A172 (cell line): ENCODE measurements around the gene KIF1C. TPM values are rescaled to one million over a fixed set of nuclear protein-coding genes. Genes with fewer than 3 reads are reported as not detected.
"Not testable (repeated sequence)": the region's sequence is repeated elsewhere in the genome, so short reads cannot be mapped to it uniquely, and the experiment has no call there.

ENCODE experiments used
- DNase-seq: peaks from one replicate; pipeline ENCODE4 v3.0.0-alpha.2; 2015; ENCODE audit warnings: low spot score
- total RNA-seq: library from RNA; depleted of rRNA; stranded (reverse); fragments of >200 nt; shearing (Covaris generic); gene quantifications from 2 replicates; pipeline ENCODE4 v1.2.3, GENCODE V29; 2014

KIF1C gene
- total RNA-seq, 1 experiment from 2014 or later = 125 TPM

DNA sequence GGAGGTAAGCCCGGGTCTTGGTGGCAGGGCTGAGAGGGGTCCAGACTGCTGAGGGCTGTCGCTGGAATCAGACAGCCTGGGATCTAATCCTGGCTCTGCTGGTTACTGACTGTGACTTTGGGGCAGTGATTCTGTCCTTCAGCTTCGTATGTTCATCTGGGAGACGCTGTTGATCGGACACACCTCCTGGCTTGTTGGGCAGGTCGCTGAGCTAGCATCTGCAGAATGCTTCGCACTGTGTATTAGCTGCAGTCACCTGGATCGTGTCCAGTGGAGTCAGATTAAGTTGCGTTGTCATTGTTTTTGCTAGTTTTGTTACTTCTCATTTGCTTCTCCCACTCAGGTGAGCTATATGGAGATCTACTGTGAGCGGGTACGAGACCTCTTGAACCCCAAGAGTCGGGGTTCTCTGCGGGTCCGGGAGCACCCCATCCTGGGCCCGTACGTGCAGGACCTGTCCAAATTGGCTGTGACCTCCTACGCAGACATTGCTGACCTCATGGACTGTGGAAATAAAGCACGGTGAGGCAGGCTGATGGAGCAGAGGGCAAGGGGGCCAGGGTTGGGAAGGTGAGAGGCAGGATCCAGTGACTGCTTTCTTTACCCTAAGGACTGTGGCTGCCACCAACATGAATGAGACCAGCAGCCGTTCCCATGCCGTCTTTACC, 4.5 kb downstream of the KIF1C start:
- no peak for DNase-seq

DNA sequence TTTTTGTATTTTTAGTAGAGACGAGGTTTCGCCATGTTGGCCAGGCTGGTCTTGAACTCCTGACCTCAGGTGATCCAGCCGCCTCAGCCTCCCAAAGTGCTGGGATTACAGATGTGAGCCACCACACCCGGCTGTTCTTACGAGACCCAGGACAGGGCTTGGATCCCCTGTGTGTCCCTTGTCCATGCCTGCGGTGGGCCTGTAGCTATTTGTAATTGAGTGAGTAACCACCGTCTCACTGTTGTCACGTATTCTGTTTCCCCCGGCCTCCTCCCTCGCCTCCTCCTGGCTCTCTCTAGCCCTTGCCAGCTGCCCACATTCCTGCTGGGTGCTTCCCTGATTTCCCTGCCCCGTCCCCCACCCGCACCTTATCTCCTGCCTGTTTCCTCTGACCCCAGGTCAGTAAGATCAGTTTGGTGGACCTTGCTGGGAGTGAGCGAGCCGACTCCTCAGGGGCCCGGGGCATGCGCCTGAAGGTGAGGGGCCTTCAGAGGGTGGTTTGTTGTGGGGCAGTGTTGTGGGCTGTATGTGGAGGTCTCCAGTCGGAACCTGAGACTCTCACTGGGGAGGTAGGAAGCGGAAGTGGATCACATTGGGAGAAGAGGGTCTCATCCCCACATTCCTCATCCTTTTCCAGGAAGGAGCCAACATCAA, 5.6 kb downstream of the KIF1C start:
- DNase-seq = no peak

DNA sequence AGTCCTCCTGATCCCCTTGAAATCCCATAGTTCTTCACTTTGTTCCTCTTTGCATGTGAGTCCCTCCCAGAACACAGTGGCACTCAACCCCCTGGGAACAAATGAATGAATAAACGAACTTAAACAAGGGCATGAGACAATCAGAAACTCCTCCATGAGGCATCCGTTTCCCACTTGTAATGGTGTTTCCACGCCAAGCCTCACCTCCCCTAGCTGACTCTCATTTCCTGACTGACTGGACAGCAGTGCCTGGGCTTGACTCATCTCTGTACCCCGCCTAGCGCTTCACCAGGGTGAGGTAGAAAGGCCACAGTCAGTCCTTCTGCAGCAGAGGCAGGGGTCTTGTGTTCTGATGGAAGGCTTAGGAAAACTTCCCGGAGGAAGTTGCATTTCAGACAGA, 14.2 kb downstream of the KIF1C start:
- DNase-seq = peak; percentile 64

DNA sequence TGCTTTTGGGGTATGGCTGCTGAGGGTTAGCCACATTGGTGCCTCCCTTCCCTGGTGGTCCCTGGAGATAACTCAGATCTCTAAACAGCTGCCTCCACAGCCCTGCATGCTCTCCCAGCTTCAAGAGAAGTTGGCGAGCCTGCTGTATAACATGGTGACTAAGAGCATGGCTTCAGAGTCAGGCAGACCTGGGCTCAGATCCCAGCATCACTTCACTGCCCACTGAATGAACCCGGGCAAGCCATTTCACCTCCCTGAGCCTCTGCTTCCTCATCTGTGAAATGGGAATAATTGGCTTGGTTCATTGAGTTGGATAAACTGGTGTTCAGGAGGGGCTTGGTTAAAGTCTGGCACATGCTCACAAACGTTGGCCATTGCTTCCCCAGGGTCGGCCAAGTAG, 16.6 kb downstream of the KIF1C start:
- no peak for DNase-seq

DNA sequence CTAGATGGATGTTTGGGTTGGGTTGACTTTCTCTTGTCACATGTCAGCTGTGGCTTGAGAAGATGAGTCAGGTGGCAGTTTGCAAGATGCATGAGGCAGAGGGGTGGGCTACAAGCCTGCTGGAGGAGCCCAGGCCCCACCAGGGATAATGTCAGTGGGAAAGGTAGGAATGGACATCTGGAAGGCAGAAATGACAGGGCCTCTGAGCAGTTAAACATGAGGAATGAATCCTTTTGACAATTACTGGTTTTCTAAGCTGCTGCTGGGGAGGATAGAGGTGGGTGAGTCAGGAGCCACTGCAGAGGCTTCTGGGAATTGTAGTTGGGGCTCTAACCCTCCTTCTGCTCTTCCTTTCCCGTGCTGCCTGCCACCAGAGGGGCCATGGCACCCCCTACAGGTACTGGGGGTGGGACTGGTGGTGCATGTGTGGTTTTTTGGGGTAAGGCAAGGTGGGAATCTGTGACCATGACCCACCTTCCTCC, 21.8 kb downstream of the KIF1C start:
- DNase-seq = no peak

DNA sequence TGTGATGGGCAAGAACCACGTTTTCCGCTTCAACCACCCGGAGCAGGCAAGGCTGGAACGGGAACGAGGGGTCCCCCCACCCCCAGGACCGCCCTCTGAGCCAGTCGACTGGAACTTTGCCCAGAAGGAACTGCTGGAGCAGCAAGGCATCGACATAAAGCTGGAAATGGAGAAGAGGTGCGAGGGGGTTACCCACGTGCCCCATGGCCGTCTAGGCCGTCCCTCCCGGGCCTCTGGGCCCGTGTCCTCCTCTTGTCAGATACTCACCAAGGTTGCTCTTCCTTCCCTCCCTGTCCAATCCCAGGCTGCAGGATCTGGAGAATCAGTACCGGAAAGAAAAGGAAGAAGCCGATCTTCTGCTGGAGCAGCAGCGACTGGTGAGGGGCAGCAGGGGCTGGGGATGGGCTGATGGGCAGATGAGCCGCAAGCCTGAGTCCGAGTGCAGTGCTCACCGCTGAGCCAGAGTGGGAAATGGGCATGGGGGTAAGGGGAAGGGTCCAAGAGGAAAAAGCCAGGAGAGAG, 22.8 kb downstream of the KIF1C start:
- DNase-seq = no peak

DNA sequence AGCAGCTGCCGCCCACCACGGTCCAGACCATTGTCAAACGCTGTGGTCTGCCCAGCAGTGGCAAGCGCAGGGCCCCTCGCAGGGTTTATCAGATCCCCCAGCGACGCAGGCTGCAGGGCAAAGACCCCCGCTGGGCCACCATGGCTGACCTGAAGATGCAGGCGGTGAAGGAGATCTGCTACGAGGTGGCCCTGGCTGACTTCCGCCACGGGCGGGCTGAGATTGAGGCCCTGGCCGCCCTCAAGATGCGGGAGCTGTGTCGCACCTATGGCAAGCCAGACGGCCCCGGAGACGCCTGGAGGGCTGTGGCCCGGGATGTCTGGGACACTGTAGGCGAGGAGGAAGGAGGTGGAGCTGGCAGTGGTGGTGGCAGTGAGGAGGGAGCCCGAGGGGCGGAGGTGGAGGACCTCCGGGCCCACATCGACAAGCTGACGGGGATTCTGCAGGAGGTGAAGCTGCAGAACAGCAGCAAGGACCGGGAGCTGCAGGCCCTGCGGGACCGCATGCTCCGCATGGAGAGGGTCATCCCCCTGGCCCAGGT, 24.5 kb downstream of the KIF1C start:
- no peak for DNase-seq

DNA sequence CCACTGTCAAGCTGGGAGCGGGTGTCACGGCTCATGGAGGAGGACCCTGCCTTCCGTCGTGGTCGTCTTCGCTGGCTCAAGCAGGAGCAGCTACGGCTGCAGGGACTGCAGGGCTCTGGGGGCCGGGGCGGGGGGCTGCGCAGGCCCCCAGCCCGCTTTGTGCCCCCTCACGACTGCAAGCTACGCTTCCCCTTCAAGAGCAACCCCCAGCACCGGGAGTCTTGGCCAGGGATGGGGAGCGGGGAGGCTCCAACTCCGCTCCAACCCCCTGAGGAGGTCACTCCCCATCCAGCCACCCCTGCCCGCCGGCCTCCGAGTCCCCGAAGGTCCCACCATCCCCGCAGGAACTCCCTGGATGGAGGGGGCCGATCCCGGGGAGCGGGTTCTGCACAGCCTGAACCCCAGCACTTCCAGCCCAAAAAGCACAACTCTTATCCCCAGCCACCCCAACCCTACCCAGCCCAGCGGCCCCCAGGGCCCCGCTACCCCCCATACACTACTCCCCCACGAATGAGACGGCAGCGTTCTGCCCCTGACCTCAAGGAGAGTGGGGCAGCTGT, 25.9 kb downstream of the KIF1C start:
- DNase-seq = no peak

DNA sequence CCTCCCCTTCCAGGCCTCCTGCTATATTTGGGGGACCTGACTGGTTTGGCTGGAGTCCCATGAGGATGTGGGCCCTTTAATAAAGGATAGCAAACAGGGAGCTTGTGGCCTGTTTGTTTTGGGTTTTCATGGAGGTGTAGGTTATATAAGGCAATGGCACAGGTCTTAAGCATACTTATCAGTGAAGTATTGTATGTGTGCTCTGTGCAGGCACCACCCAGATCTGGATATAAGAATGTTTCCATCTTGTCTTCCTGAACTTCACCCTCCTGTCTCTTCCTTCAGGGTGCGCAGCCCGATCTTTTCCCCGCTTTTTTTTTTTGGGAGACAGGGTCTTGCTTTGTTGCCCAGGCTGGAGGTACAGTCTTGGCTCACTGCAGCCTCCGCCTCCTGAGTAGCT, 26.9 kb downstream of the KIF1C start:
- DNase-seq = no peak

DNA sequence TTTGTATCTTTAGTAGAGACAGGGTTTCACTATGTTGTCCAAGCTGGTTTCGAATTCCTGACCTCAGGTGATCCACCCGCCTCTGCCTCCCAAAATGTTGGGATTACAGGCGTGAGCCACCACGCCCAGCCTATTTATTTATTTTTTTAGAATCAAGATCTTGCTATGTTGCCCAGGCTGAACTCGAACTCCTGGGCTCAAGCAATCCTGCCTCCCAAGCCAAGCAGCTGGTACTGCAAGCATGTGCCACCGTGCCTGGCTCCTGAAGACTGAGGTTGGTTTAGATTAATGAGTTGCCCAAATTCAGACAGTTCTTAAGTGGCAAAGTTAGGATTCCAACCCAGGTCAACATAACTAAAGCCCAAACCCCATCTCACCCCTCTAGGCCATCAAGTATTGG, 29.5 kb downstream of the KIF1C start:
- no peak for DNase-seq

DNA sequence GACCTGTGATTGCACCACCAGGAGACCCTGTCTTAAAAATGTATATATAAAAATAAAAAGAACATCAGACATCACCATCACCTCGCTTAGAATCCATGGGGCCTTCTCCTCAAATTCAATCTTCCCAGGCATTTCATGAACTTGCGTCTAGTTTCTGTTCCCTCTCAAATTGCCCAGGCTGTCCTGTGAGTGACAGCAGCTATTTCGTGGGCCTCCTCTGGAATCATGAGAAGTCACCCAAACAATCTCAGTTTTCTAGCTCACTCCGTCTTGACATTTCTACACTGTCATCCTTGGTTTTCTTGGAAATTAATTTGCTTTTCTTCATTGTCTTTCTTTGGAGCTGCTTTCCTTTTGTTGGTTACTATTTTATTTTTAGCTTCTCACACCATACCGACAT, 30.2 kb downstream of the KIF1C start:
- no peak for DNase-seq

DNA sequence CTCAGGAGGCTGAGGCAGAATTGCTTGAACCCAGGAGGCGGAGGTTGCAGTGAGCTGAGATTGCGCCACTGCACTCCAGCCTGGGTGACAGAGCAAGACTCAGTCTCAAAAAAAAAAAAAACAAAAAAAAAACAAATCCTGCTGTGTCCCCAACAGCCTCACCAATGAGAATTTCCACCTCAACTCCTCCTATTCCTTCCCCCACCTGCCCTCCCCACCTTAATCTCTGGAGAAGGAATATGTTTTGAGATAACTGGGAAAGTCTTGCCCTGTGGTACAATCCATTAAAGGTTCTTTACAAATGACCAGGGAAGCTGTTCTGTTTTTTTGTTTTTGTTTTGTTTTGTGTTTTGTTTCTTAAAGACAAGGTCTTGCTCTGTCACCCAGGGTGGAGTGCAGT, 32.4 kb downstream of the KIF1C start:
- DNase-seq = not testable (repeated sequence)

DNA sequence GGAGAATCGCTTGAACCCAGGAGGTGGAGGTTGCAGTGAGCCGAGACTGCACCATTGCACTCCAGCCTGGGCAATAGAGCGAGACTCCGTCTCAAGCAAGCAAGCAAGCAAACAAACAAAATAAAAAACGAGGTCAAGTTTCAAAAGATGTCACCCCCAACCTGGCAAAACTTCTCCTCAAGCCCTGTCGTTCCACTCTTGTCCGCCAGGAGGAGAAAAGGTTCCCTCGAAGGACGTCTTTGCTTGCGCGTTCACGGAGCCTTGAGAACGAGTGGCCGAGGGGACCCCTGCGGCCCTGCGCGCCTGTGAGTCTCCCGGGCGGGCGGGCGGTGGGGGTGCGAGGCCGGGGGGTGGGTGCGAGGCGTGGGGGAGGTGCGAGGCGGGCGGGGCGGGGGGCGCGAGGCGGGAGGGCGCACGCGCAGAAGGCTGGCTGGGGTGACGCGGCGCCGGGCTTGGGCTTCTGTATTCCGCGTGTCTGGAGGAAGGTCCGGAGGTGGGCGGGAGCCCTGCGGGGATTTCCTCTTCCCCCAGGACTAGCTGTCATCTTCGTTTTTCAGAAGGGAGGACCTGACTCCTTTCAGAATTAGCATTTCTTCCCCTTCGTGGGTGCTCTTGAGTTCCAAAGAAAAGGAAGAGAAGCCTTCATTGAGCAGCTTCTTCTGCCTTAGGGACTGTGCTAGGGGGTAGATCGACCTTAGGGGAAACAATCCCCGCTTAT, 33.8 kb downstream of the KIF1C start:
- DNase-seq = peak; percentile 66

DNA sequence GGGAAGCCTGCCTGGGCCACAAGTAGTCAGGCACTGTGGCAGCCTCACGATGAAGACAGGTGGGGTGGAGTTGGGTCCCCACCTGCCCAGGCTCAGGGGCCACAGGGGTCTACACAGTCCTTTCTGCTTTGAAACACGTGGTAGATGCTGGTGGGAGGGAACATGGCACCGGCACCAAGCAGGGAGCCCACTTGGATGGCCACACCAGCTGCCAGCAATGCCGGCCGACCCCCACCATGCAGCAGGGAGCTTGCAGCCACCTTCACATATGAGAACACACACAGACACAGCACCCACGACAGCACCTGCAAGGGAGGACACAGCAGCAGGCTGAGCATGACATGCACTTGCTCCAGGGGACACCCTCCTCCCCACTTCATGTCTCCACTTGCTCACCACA, 35.1 kb downstream of the KIF1C start:
- no peak for DNase-seq

DNA sequence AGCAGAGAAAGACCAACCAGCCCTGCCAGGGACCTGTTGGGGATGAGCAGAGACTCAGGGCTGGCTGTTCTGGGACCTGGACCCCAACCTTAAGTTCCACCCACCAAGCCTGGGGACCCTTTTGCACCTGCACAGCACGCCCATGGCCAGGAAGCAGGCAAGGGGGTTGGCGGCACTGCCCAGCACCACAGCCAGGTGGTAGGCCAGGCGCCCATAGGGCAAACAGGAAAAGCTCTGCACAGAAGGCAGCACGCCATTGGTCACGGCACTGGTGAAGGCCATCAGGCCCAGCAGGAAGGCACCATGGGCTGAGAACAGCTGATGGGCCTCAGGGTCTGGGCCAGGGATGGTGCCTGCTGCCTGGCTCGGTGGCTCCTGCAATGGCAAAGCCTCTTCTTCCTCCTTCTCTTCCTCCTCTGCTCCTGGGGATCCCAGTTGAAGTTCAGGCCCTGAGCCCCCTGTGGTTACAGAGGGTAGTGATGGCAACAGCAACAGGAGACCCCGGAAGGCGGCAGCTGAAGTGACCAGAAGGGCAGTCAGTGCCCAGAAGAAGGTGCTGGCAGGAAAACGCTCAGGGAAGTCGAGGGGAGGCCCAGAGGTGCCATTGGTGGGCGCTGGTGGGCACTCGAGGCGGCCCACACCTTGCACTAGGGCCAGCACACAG, 35.7 kb downstream of the KIF1C start:
- no peak for DNase-seq

DNA sequence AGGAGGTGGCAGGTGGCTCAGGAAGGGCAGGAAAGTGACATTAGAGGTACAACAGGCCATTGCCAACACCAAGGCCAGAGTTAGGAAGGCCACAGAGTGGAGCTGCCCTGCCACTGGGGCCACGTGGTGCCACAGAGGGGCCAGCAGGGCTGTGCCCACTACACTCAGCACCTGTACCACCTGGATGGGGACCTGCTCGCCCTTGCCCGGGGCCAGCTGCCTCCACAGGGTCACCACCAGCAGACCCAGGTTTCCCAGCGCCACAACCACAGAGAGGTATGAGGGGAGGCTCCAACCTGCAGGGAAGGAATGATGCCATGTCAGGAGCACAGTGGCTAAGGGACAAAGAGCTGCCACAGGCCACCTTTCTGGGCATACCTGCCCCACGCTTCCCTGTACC, 36.3 kb downstream of the KIF1C start:
- no peak for DNase-seq

DNA sequence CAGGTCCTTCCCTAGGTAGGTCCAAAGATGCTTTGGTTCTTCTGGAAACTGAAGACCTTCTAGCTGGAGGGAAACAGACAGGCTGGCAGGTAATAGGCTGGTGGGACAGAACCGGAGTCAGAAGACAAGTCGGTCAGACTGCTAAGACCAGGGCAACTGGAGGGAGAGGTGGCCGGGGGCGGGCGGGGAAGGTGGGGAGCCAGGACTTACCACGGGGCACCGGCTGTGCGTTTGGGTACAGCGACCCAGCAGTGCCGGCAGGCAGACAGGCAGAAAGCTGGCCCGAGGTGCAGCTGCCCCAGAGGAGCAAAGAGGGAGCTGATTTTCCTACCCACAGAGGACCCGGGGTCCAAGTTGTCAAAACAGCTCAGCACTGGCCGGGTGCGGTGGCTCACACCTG, 36.9 kb downstream of the KIF1C start:
- DNase-seq = no peak

DNA sequence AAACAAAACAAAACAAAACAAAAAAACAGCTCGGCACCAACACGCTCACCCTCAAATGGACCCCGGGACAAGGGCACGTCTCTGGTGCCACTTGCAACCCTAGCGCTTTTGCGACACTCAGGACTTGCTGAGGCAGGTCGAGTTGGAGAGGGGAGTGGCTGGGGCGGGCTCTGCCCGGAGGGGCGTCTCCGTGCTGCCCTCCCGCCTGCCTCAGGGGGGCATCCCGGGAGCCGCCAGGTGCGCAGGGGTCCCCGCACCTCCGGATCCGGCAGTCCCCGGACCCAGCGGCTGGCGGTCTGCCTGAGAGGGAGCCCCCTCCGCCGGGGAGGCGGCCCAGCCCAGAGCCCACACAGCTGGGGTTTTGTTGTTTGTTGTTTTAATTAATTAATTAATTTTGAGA, 37.6 kb downstream of the KIF1C start, which contains the start of gene SLC52A1:
SLC52A1 (minus strand) TSS at position 112 of the 400 bp plus-strand sequence. CDS start 820 bp downstream, outside the sequence.
- DNase-seq = no peak

DNA sequence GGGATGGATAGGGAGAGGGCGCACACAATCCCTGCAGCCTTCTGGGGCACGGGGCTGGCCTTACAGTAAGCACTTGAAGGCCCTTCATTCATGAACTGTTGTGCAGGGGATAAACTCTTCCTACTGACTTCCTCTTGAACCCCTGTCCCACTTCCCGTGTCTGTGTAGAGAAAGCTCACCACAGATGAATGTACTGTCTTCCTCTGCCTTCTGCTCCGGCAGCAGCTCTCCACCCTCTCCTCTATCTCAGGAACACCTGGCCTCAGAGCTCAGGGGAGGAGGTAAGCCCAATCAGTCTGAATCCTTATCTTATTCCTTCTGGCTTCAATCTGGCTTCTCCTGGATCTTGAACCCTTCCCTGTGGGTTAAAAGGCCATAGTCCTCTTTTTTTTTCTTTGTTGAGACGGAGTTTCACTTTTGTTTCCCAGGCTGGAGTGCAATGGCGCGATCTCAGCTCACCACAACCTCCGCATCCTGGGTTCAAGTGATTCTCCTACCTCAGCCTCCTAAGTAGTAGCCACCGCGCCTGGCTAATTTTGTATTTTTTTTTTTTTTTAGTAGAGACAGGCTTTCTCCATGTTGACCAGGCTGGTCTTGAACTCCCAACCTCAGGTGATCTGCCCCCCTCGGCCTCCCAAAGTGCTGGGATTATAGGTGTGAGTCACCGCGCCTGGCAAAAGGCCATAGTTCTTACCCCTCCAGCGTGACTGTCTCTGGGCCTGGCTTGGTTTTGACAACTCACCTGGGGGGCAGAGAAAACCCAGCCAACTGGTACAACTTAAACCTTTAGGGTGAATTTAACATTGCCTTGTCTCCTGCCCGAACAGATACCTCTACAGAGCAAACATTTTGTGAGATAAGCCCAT, 44.6 kb downstream of the KIF1C start:
- DNase-seq = no peak

DNA sequence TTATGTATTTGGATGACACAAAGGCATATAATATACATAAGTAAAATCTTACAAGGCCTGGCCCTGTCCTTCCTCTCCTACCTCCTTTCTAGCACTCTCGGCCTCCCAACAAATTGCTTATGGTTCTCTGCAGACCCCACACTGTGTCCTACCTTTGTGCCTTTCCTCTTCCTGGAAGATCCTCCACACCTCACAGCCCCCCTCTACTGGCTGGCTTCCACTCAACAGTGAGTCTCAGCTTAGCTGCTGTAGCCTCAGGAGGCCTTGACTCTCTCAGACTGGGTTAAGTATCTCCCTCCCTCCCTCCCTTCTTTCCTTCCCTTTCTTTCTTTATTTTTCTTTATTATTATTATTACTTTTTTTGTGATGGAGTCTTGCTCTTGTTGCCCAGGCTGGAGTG, 45.8 kb downstream of the KIF1C start:
- DNase-seq = no peak

DNA sequence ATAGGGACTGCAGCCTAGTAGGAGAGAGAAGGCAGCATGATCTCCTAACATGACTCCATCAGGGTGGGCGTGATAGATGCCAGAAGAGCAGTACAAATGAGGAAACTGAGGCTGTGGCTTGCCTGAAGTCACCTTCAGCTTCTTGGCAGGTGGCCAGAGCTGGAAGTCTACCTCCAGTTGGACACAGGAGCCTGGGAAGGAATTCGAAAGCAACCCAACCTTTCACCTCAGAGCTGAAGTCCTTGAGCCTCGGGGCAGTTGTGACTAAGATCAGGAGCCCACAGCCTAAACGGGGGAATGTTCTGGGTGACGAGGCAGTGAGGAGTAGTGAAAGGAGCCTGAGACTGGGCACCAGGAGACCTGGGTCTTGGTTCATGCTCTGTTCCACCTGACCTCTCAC, 46.9 kb downstream of the KIF1C start:
- DNase-seq = no peak
